PC-9 (cell line): Measurements from ENCODE around the gene CPPED1.

ENCODE experiments used
- EZH2 ChIP-seq: fragments of 200-600 bp; sonication (generic); IDR thresholded peaks from 2 replicates; pipeline ENCODE4 v1.8.0; 2017; ENCODE audit warnings: antibody characterized with exemption, low read depth
- TF ChIP-seq, protein P1 (sequence below): fragments of 200-600 bp; sonication (generic); conservative IDR thresholded peaks from 2 replicates; pipeline ENCODE4 v1.6.1; 2017; ENCODE audit warnings: mixed run types, antibody characterized with exemption, mild to moderate bottlenecking, moderate library complexity

- TF ChIP-seq, protein P1, sequence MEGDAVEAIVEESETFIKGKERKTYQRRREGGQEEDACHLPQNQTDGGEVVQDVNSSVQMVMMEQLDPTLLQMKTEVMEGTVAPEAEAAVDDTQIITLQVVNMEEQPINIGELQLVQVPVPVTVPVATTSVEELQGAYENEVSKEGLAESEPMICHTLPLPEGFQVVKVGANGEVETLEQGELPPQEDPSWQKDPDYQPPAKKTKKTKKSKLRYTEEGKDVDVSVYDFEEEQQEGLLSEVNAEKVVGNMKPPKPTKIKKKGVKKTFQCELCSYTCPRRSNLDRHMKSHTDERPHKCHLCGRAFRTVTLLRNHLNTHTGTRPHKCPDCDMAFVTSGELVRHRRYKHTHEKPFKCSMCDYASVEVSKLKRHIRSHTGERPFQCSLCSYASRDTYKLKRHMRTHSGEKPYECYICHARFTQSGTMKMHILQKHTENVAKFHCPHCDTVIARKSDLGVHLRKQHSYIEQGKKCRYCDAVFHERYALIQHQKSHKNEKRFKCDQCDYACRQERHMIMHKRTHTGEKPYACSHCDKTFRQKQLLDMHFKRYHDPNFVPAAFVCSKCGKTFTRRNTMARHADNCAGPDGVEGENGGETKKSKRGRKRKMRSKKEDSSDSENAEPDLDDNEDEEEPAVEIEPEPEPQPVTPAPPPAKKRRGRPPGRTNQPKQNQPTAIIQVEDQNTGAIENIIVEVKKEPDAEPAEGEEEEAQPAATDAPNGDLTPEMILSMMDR: no peak
- no peak for TF ChIP-seq EZH2
Observed at GRCh38 chr16:12695454-12695853, 108.2 kb downstream of the CPPED1 start.
